Upper lobe of left lung (tissue), 4 donors: Measurements from ENCODE around the gene EXOC1.

Experiments used
- EP300 ChIP-seq, 4 donors: sonication (generic); formaldehyde crosslinking; IDR thresholded peaks; one replicate each; pipeline ENCODE4 v1.5.1; 2017; ENCODE audit warnings: antibody characterized with exemption in 4 of 4, control low read depth in 2 of 4
- POLR2A ChIP-seq, 4 donors: fragments of 450-650 bp; IDR thresholded peaks; one replicate each; pipeline ENCODE4 v1.5.1; 2016 to 2017; ENCODE audit warnings: antibody characterized with exemption in 4 of 4, mild to moderate bottlenecking in 2 of 4
- POLR2AphosphoS5 ChIP-seq, 2 donors: sonication (generic); formaldehyde crosslinking; IDR thresholded peaks; one replicate each; pipeline ENCODE4 v1.5.1; 2017; ENCODE audit warnings: antibody characterized with exemption in 2 of 2
- TF ChIP-seq, protein P1 (sequence below), 6 experiments: fragments of 450-650 bp in 4 of 6; fragments of 200-600 bp in 2 of 6; sonication (generic) in 2 of 6; IDR thresholded peaks; one replicate each; pipeline ENCODE4 v1.5.1; 2016 to 2019; ENCODE audit warnings: antibody characterized with exemption in 6 of 6

DNA sequence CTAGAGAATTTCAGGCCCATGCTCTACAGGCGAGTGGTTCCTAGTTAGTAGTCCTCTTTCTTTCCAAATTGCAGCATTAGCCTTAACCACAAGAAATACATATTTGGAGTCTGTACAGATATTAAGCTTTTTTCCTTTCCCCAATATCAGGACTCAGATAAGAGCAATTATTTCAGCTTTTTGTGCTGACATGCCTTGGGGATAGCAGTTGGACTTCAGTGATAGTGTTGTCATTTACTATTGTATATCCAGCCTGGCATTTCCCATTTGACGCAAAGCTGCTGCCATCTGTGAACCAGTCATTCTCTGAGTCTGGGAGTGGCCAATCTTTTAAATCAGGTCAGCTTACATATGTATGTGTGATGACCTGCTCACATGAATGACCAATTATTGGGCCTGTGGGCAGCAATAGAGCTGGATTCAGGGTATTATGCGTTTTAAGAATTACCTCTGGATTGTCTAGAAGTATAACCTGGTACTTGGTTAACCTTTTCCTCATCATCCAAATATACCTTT lies 88.5 kb downstream of the EXOC1 start:
- TF ChIP-seq EP300 (IDR thresholded peaks at IDR 0.05) (no peak), POLR2A (IDR thresholded peaks at IDR 0.05) (no peak), POLR2AphosphoS5 (IDR thresholded peaks at IDR 0.05) (no peak)
- TF ChIP-seq, protein P1, sequence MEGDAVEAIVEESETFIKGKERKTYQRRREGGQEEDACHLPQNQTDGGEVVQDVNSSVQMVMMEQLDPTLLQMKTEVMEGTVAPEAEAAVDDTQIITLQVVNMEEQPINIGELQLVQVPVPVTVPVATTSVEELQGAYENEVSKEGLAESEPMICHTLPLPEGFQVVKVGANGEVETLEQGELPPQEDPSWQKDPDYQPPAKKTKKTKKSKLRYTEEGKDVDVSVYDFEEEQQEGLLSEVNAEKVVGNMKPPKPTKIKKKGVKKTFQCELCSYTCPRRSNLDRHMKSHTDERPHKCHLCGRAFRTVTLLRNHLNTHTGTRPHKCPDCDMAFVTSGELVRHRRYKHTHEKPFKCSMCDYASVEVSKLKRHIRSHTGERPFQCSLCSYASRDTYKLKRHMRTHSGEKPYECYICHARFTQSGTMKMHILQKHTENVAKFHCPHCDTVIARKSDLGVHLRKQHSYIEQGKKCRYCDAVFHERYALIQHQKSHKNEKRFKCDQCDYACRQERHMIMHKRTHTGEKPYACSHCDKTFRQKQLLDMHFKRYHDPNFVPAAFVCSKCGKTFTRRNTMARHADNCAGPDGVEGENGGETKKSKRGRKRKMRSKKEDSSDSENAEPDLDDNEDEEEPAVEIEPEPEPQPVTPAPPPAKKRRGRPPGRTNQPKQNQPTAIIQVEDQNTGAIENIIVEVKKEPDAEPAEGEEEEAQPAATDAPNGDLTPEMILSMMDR (IDR thresholded peaks at IDR 0.05), result no peak
